HG02885 (cell line): Measurements from ENCODE around the gene MMP26.

Experiments
- ATAC-seq: cut with Tn5 transposase; IDR thresholded peaks from one replicate; pipeline ENCODE4 v1.9.1; 2021; ENCODE audit warnings: mild to moderate bottlenecking; ENCODE audit not compliant: unreplicated experiment, poor library complexity

The MMP26 gene

GRCh38 chr11:4704054-4704789 lies at the start of gene MMP26:
Gene MMP26, plus strand, starts transcription at chr11:4704784.
- ATAC-seq = no peak

- no peak for ATAC-seq
Measured at GRCh38 chr11:4658629-4659445, 45.7 kb upstream of the MMP26 start.

GRCh38 chr11:4662876-4663275 lies 41.7 kb upstream of the MMP26 start:
- ATAC-seq = no peak

- ATAC-seq = no peak
Measured at GRCh38 chr11:4664183-4664582, 40.4 kb upstream of the MMP26 start.

GRCh38 chr11:4664786-4665185 lies 39.8 kb upstream of the MMP26 start:
- no peak for ATAC-seq

GRCh38 chr11:4665424-4665823 lies 39.2 kb upstream of the MMP26 start:
- no peak for ATAC-seq

GRCh38 chr11:4671741-4672140 lies 32.8 kb upstream of the MMP26 start:
- ATAC-seq = no peak

- ATAC-seq = no peak
Measured at GRCh38 chr11:4672470-4672869, 32.1 kb upstream of the MMP26 start.

GRCh38 chr11:4673781-4674180 lies 30.8 kb upstream of the MMP26 start:
- ATAC-seq = no peak

GRCh38 chr11:4677948-4678347 lies 26.6 kb upstream of the MMP26 start:
- ATAC-seq = no peak

- ATAC-seq = no peak
Measured at GRCh38 chr11:4680341-4680740, 24.2 kb upstream of the MMP26 start.

GRCh38 chr11:4682623-4683419 lies 21.8 kb upstream of the MMP26 start:
- no peak for ATAC-seq

GRCh38 chr11:4684631-4685285 lies 19.8 kb upstream of the MMP26 start:
- no peak for ATAC-seq

- ATAC-seq = no peak
Measured at GRCh38 chr11:4695442-4695841, 9.1 kb upstream of the MMP26 start.

- no peak for ATAC-seq
Measured at GRCh38 chr11:4697585-4697984, 7.0 kb upstream of the MMP26 start, which contains the start of gene OR51E2. Gene OR51E2, minus strand, starts transcription at chr11:4697853. Its CDS starts 15,142 bp downstream, at chr11:4682711.

- peak; percentile 99 for ATAC-seq
Measured at GRCh38 chr11:4699697-4700435, 4.7 kb upstream of the MMP26 start.

- ATAC-seq = no peak
Measured at GRCh38 chr11:4700436-4700820, 4.2 kb upstream of the MMP26 start.

- no peak for ATAC-seq
Measured at GRCh38 chr11:4704790-4705334, 278 bp downstream of the MMP26 start.

- ATAC-seq = no peak
Measured at GRCh38 chr11:4713241-4713640, 8.7 kb downstream of the MMP26 start.
